ENCODE results near the gene ZNF664. TPM values are rescaled to one million over a fixed set of nuclear protein-coding genes. Genes with fewer than 3 reads are reported as not detected.
"Not testable (repeated sequence)": the region's sequence is repeated elsewhere in the genome, so short reads cannot be mapped to it uniquely, and the experiment has no call there.

Gene ZNF664
- total and polyA plus RNA-seq, 9 of the 15 experiments (the other 6 are each of a cell fraction or from before 2014, with no cell fraction given), result 3.3 to 101 (median 63.6) TPM

- Histone ChIP-seq H3K36me3 (ENCODE audit: control insufficient read depth, insufficient read depth, low read length) (no peaks in the 10 kb centered on the region), H3K9ac (ENCODE audit: insufficient read depth in 1 of 2, low read depth in 2 of 2, low read length in 2 of 2) (no peak overlapping the region), H3K27me3 (ENCODE audit: control insufficient read depth in 2 of 2, insufficient read depth in 2 of 2, low read length in 2 of 2) (peaks cover 25 to 34% of the 10 kb centered on the region in 2 experiments; a peak in 4 of 5 replicates), H3K9me1 (ENCODE audit: control insufficient read depth, insufficient read depth, low read length) (no peaks in the 10 kb centered on the region), H3K79me2 (ENCODE audit: control insufficient read depth, insufficient read depth, low read length) (no peaks in the 10 kb centered on the region), H3K4me3 (no peak overlapping the region), H3K27ac (ENCODE audit: extremely low read depth, low read depth, low read length) (no peak overlapping the region), H3K4me2 (ENCODE audit: insufficient read depth, low read length) (no peak overlapping the region), H2AFZ (ENCODE audit: low read depth, low read length) (no peak overlapping the region), H4K20me1 (replicated peaks; ENCODE audit: control insufficient read depth, insufficient read depth, low read length) (no peaks in the 10 kb centered on the region), H3K4me1 (replicated peaks in 1 of 2; ENCODE audit: control insufficient read depth in 2 of 2, insufficient read depth in 2 of 2, low read length in 2 of 2) (peaks cover 5 to 15% of the 10 kb centered on the region in 2 experiments; a peak in 4 of 5 replicates), H3K9me3 (replicated peaks; ENCODE audit: control insufficient read depth, insufficient read depth, low read depth, low read length) (no peaks in the 10 kb centered on the region; the same call in 1 of the 2 replicates)
- intact Hi-C loops (cut with micrococcal nuclease), result no loop called here
- ChIA-PET CTCF (ENCODE audit: low intra/inter-chr PET ratio) (no interaction called here), POLR2A (interaction anchor here (1.2 kb wide), 1 partner anchor 109 kb away, joined by 3 read pairs; no protein-coding TSS in a partner anchor)
- in situ Hi-C loops (cut with MboI), result no loop called here
- 19% methylated on average over 7 of the region's 8 CpGs for WGBS (ENCODE audit: insufficient coverage, low coverage, missing lambda C conversion rate)
- no TSS peak for BruUV-seq (replicated peaks)
- FAIRE-seq, result no peak
- TF ChIP-seq PKNOX1 (IDR thresholded peaks at IDR 0.05) (no peak), ZNF384 (IDR thresholded peaks at IDR 0.05; ENCODE audit: low read depth, low read length) (no peak), CAMTA2 (CRISPR knock-in tag; conservative IDR thresholded peaks at IDR 0.05) (no peak), RFX7 (CRISPR knock-in tag; IDR thresholded peaks at IDR 0.05) (no peak), ARHGAP35 (IDR thresholded peaks at IDR 0.05; ENCODE audit: partially characterized antibody) (no peak), NFIX (CRISPR knock-in tag; IDR thresholded peaks at IDR 0.05; ENCODE audit: low read depth) (no peak), CREBBP (IDR thresholded peaks at IDR 0.05; ENCODE audit: low read depth, low read length) (no peak), DACH1 (IDR thresholded peaks at IDR 0.05; ENCODE audit: partially characterized antibody) (no peak)
- ATAC-seq, result no peak
- DNase-seq (ENCODE audit: extremely low read depth in 1 of 4, low spot score in 3 of 4), result no peak
These were observed 26.9 kb upstream of the ZNF664 start for GRCh38 chr12:123946152-123946515.

- CTCF ChIA-PET (ENCODE audit: low intra/inter-chr PET ratio); ATAC-seq; H3K36me3 ChIP-seq (ENCODE audit: control insufficient read depth, insufficient read depth, low read length); H2AFZ ChIP-seq (ENCODE audit: low read depth, low read length); H3K9ac ChIP-seq (ENCODE audit: insufficient read depth in 1 of 2, low read depth in 2 of 2, low read length in 2 of 2); H3K27ac ChIP-seq (ENCODE audit: extremely low read depth, low read depth, low read length); in situ Hi-C loops (cut with MboI); H4K20me1 ChIP-seq (replicated peaks; ENCODE audit: control insufficient read depth, insufficient read depth, low read length); DNase-seq (ENCODE audit: extremely low read depth in 1 of 4, low spot score in 3 of 4); BruUV-seq (replicated peaks); H3K4me3 ChIP-seq; POLR2A ChIA-PET; H3K9me3 ChIP-seq (replicated peaks; ENCODE audit: control insufficient read depth, insufficient read depth, low read depth, low read length); intact Hi-C loops (cut with micrococcal nuclease); FAIRE-seq; H3K9me1 ChIP-seq (ENCODE audit: control insufficient read depth, insufficient read depth, low read length); H3K79me2 ChIP-seq (ENCODE audit: control insufficient read depth, insufficient read depth, low read length); H3K4me2 ChIP-seq (ENCODE audit: insufficient read depth, low read length): not testable (repeated sequence)
- Histone ChIP-seq H3K27me3 (ENCODE audit: control insufficient read depth in 2 of 2, insufficient read depth in 2 of 2, low read length in 2 of 2) (peaks cover 25 to 31% of the 10 kb centered on the region in 2 experiments; a peak in 4 of 5 replicates), H3K4me1 (replicated peaks in 1 of 2; ENCODE audit: control insufficient read depth in 2 of 2, insufficient read depth in 2 of 2, low read length in 2 of 2) (peaks cover 8 to 15% of the 10 kb centered on the region in 2 experiments; a peak in 4 of 5 replicates)
- WGBS (ENCODE audit: insufficient coverage, low coverage, missing lambda C conversion rate), result 60% methylated on average over 10 of the region's 35 CpGs
These were observed 26.2 kb upstream of the ZNF664 start for GRCh38 chr12:123946516-123947505.
